Mucosa of rectum (tissue), 2 donors: ENCODE data around the gene ZDHHC11B.
"Not testable (repeated sequence)": the region's sequence is repeated elsewhere in the genome, so short reads cannot be mapped to it uniquely, and the experiment has no call there.

Experiments
- H3K27ac ChIP-seq, 2 donors: one replicate each; pipeline ENCODE4 v1.7.0; 2013; ENCODE audit warnings: inconsistent platforms in 2 of 2, low read depth in 2 of 2, low read length in 2 of 2
- H3K27me3 ChIP-seq, 2 donors: one replicate each; pipeline ENCODE4 v1.7.0; 2013; ENCODE audit warnings: low read length in 2 of 2; ENCODE audit not compliant: control insufficient read depth in 2 of 2, insufficient read depth in 2 of 2
- H3K36me3 ChIP-seq, 2 donors: one replicate each; pipeline ENCODE4 v1.7.0; 2013; ENCODE audit warnings: low read length in 2 of 2; ENCODE audit not compliant: control insufficient read depth in 2 of 2, insufficient read depth in 2 of 2
- H3K4me1 ChIP-seq, 2 donors: one replicate each; pipeline ENCODE4 v1.7.0; 2013; ENCODE audit warnings: low read length in 2 of 2, mild to moderate bottlenecking in 1 of 2; ENCODE audit not compliant: control insufficient read depth in 2 of 2, insufficient read depth in 2 of 2
- H3K4me3 ChIP-seq, 2 donors: one replicate each; pipeline ENCODE4 v1.7.0; 2013; ENCODE audit warnings: low read length in 2 of 2
- H3K9ac ChIP-seq, 2 donors: one replicate each; pipeline ENCODE4 v1.7.0; 2013; ENCODE audit warnings: low read length in 2 of 2, low read depth in 1 of 2, mild to moderate bottlenecking in 1 of 2
- H3K9me3 ChIP-seq, 2 donors: one replicate each; pipeline ENCODE4 v1.7.0; 2013; ENCODE audit warnings: low read length in 2 of 2; ENCODE audit not compliant: control insufficient read depth in 2 of 2
- donor health status: healthy.
- donor health status: Normal muscosa, but diverticular disease.

Gene ZDHHC11B

DNA sequence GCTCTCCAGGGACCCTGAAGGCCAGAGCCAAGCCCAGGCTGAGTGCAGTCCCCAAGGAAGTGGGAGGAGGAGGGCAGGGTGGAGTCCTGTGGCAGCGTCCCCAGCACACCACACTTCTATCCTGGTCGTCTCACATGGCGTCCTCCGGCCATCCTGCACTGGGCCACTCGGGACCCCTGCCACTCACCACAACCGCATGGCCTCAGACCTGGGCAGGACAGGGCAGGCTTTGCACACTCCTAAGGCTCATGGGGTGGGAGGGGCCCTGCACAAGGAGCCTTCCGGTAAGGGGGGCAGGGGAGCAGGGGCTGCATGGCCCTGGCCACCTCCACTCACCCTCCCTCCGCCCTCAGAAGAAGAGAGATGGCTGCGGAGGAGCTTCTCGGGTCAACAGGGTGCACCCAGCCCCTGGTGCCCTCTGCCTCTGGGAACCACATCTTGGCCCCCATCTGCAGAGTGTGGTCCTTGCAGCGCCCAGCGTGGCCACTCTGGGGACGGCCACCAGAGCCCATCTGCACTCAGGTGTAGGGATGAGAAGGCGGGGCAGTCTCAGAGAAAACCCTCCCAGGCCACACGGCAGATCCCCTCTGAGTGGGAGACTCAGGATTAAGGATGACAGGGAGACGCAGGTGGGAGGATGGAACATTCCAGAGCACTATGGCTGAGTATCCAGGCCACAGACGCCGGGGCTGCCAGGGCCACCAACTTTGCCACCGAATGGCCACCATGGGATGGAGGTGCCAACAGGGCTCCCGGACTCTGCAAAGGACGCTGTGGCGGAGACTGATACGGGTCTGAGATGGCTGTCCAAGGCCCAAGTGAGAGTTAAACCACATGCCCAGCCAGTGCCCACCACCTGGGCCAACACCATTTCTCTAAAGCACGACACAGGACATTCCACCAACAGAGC is 99.0 kb downstream of the ZDHHC11B start:
- no peak overlapping the region for H3K9ac ChIP-seq
- H3K27ac ChIP-seq = no peak overlapping the region
- no peak overlapping the region for H3K4me3 ChIP-seq
- no peaks in the 10 kb centered on the region for H3K27me3 ChIP-seq
- H3K9me3 ChIP-seq = no peaks in the 10 kb centered on the region
- no peaks in the 10 kb centered on the region for H3K4me1 ChIP-seq
- H3K36me3 ChIP-seq = no peaks in the 10 kb centered on the region

DNA sequence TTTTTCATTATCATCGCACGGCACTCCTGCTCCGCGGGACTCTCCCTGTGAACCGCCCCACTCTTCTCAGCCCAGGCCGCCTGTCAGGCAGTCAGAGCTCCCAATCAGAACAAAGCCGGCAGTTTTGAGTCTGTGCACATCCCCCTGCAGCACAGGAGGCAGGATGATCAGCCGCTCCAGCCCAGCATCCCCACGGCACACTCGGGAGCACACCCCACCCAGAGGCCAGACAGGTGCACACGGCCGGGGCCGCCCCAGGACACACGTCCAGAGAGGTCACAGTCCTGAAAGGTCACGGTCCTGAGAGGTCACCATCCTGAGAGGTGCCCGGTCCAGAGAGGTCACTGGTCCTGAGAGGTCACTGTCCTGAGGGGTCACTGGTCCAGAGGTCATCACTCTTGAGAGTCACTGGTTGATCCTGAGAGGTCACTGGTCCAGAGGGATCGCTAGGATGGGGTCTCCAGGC is 99.7 kb downstream of the ZDHHC11B start:
- Histone ChIP-seq H3K27me3 (no peaks in the 10 kb centered on the region), H3K36me3 (no peaks in the 10 kb centered on the region), H3K27ac (no peak overlapping the region), H3K4me3 (no peak overlapping the region), H3K9me3 (no peaks in the 10 kb centered on the region), H3K9ac (no peak overlapping the region), H3K4me1 (no peaks in the 10 kb centered on the region)

DNA sequence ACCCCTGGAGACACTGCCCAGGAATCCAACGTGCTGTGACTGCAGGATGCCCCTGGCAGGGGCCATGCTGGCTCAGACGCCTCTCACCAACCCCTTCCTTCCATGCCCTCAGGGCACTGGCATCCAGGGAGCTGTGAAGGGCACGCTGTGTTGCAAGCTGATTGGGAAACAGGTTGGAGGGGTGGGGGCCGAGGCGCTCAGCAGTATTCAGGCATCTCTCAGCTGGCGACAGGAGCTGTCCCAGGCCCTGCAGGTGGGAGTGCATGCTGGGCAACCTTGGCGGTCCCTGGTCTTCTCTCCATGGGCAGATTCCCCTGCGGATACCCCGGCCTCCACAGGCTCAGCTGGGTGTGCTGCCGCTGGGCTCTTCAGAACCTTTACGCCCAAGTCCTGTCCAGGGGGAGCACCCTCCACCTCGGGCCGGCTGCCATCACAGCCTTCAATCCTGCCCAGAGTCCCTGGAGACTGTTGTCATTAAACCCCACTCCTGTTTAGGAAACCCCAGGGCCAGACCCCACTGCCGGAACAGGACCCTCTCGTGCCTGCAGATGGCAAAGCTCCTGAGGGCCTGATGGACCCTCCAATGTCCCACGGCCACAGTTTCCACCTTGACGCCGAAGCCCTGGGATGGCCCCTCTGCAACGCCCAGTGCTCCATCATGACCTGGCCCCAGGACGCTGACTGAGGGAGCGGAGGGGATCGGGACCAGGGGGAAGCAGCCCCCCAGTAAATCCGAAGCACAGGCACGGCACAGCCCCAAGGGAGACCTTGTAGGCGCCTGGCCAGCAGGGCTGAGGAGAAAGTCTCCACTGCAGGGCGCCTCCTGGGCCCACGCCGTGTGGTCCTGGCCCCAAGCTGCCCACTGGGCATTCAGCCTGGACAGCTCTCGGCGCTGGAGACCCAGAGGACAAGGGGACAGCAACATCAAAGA is 100.7 kb downstream of the ZDHHC11B start:
- Histone ChIP-seq H3K4me1 (no peaks in the 10 kb centered on the region), H3K27ac (no peak overlapping the region), H3K27me3 (no peaks in the 10 kb centered on the region), H3K4me3 (no peak overlapping the region), H3K9me3 (no peaks in the 10 kb centered on the region), H3K36me3 (no peaks in the 10 kb centered on the region), H3K9ac (no peak overlapping the region)

GRCh38 chr5:682651-683358 is 101.7 kb downstream of the ZDHHC11B start:
- H3K27me3 ChIP-seq, H3K4me1 ChIP-seq, H3K9ac ChIP-seq, H3K4me3 ChIP-seq, H3K36me3 ChIP-seq, H3K27ac ChIP-seq, H3K9me3 ChIP-seq: not testable (repeated sequence)

GRCh38 chr5:682216-682615 is 102.3 kb downstream of the ZDHHC11B start:
- not testable (repeated sequence) for H3K27me3 ChIP-seq

GRCh38 chr5:681317-682191 is 103.0 kb downstream of the ZDHHC11B start:
- H3K4me1 ChIP-seq, H3K4me3 ChIP-seq, H3K9me3 ChIP-seq, H3K27ac ChIP-seq, H3K27me3 ChIP-seq, H3K36me3 ChIP-seq, H3K9ac ChIP-seq: not testable (repeated sequence)

More at GRCh38 chr5:682216-682615, 102.3 kb downstream of the ZDHHC11B start:
- H3K9ac ChIP-seq, H3K9me3 ChIP-seq, H3K36me3 ChIP-seq, H3K4me3 ChIP-seq, H3K27ac ChIP-seq, H3K4me1 ChIP-seq: not testable (repeated sequence)

DNA sequence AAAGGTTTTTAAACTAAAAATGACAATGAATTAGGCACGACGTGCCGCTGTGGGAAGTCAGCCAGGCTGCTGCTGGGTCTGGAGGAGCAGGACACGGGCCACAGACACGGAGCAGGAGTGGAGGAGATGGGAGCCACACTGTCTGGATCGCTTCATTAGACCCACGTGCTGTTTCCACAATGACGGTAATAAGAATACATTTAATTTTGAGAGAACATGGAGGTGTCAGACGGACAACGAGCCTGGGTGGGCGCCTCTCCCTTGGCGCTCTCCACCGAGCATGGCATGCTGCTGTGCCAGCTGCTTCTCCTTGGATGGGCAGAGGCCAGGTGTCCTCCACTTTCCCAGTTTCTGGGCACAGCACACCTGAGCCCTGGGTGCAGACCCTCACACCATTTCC is 103.7 kb downstream of the ZDHHC11B start:
- not testable (repeated sequence) for H3K4me1 ChIP-seq, H3K9me3 ChIP-seq, H3K4me3 ChIP-seq, H3K27ac ChIP-seq, H3K27me3 ChIP-seq, H3K36me3 ChIP-seq, H3K9ac ChIP-seq

DNA sequence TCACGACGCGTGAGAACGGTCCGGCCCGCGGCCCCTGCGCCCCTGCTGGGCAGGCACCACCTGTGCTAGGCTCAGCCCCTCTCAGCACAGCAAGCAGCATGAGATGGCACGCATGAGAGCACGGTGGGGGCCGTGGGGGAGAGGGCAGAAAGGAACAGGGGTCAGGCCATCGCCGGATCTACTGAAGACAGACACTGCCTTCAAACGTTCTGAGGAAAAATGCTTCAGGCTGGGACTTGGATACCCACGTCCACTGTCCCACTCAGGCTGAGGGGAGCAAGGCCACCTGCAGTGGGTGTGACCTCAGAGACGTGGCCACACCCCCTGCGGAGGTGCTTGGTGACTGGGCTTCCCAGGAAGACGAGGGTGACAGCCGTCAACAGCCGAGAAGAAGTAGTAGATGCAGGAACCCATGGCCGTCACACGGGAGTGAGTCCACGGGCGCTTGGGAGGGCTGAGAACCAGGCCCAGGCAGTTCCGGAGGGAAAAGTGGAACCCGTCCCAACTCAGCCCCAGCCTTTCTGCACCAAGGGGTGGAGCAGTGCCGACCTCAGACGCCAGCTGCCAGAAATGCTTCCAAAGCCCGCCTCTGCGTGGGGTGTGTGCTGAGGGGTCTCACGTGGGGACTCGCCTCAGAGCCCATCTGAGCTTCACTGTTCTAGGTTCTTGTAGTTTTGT is 104.3 kb downstream of the ZDHHC11B start:
- H3K4me3 ChIP-seq, H3K9ac ChIP-seq, H3K36me3 ChIP-seq, H3K4me1 ChIP-seq, H3K9me3 ChIP-seq, H3K27ac ChIP-seq, H3K27me3 ChIP-seq: not testable (repeated sequence)
